OCI-LY1 (cell line): ENCODE results near the gene STAB1.
A peak's percentile ranks its signal among the peaks of the same experiment; 100 is the strongest.

Experiments used
- H2AFZ ChIP-seq: fragments of 200-600 bp; sonication (generic), shearing (Covaris generic); 2 replicates; pipeline ENCODE4 v1.6.0; 2014; ENCODE audit warnings: antibody characterized with exemption, mild to moderate bottlenecking, low read length
- H3F3A ChIP-seq: fragments of 200-600 bp; sonication (generic), shearing (Covaris generic); 2 replicates; pipeline ENCODE4 v1.6.0; 2014; ENCODE audit warnings: mild to moderate bottlenecking, antibody characterized with exemption, low read length, moderate library complexity; ENCODE audit not compliant: insufficient read depth
- H3K27ac ChIP-seq: fragments of 200-600 bp; sonication (generic); 2 replicates; pipeline ENCODE4 v1.5.1; 2014; ENCODE audit warnings: low read length, mixed run types, mild to moderate bottlenecking, low read depth; ENCODE audit not compliant: poor library complexity, severe bottlenecking
- H3K27me3 ChIP-seq: fragments of 200-600 bp; sonication (generic); 2 replicates; pipeline ENCODE4 v1.6.0; 2014; ENCODE audit warnings: antibody characterized with exemption, mild to moderate bottlenecking, low read length, moderate library complexity; ENCODE audit not compliant: insufficient read depth
- H3K36me3 ChIP-seq: fragments of 200-600 bp; sonication (generic); 2 replicates; pipeline ENCODE4 v1.6.1; 2014; ENCODE audit warnings: mild to moderate bottlenecking, antibody characterized with exemption, low read length, moderate library complexity, mixed read lengths; ENCODE audit not compliant: insufficient read depth
- H3K4me1 ChIP-seq: fragments of 200-600 bp; sonication (generic); 2 replicates; pipeline ENCODE4 v1.5.1; 2014; ENCODE audit warnings: mild to moderate bottlenecking, low read length, moderate library complexity; ENCODE audit not compliant: insufficient read depth, severe bottlenecking
- H3K4me2 ChIP-seq: fragments of 200-600 bp; sonication (generic), shearing (Covaris generic); 2 replicates; pipeline ENCODE4 v1.6.1; 2014; ENCODE audit warnings: low read length
- H3K4me3 ChIP-seq: fragments of 200-600 bp; sonication (generic); 2 replicates; pipeline ENCODE4 v1.5.1; 2014; ENCODE audit warnings: low read length, low read depth, mild to moderate bottlenecking, mixed read lengths; ENCODE audit not compliant: poor library complexity, severe bottlenecking
- H3K79me2 ChIP-seq: fragments of 200-600 bp; shearing (Covaris generic); 2 replicates; pipeline ENCODE4 v1.6.1; 2016; ENCODE audit warnings: mixed run types, low read length, mixed read lengths; ENCODE audit not compliant: insufficient read depth
- H3K9ac ChIP-seq: fragments of 200-600 bp; sonication (generic), shearing (Covaris generic); 2 replicates; pipeline ENCODE4 v1.6.1; 2014; ENCODE audit warnings: mild to moderate bottlenecking, low read length, mixed read lengths
- H3K9me2 ChIP-seq: fragments of 200-600 bp; sonication (generic), shearing (Covaris generic); 2 replicates; pipeline ENCODE4 v1.6.1; 2014; ENCODE audit warnings: low read depth, mild to moderate bottlenecking, low read length, mixed read lengths
- H3K9me3 ChIP-seq: fragments of 200-600 bp; shearing (Covaris generic); 2 replicates; pipeline ENCODE4 v1.6.1; 2014; ENCODE audit warnings: low read length, mixed read lengths
- H4K20me1 ChIP-seq: fragments of 200-600 bp; sonication (generic), shearing (Covaris generic); 2 replicates; pipeline ENCODE4 v1.6.0; 2016; ENCODE audit warnings: mild to moderate bottlenecking, low read length; ENCODE audit not compliant: insufficient read depth
- EZH2 ChIP-seq: fragments of 200-600 bp; sonication (generic), shearing (Covaris generic); IDR thresholded peaks from 2 replicates; pipeline ENCODE4 v1.8.0; 2017; ENCODE audit warnings: borderline replicate concordance, mixed run types, mild to moderate bottlenecking, antibody characterized with exemption, low read length, moderate library complexity, mixed read lengths
- TF ChIP-seq, protein P1 (sequence below): fragments of 200-600 bp; sonication (generic), shearing (Covaris generic); IDR thresholded peaks from 2 replicates; pipeline ENCODE4 v1.5.1; 2017; ENCODE audit warnings: mild to moderate bottlenecking, antibody characterized with exemption, low read length, moderate library complexity, mixed read lengths

Gene STAB1

GRCh38 chr3:52479877-52480575 is 15.1 kb upstream of the STAB1 start:
- Histone ChIP-seq H3K9ac (no peak overlapping the region), H3K36me3 (peaks cover 77% of the 10 kb centered on the region)
- TF ChIP-seq, protein P1, sequence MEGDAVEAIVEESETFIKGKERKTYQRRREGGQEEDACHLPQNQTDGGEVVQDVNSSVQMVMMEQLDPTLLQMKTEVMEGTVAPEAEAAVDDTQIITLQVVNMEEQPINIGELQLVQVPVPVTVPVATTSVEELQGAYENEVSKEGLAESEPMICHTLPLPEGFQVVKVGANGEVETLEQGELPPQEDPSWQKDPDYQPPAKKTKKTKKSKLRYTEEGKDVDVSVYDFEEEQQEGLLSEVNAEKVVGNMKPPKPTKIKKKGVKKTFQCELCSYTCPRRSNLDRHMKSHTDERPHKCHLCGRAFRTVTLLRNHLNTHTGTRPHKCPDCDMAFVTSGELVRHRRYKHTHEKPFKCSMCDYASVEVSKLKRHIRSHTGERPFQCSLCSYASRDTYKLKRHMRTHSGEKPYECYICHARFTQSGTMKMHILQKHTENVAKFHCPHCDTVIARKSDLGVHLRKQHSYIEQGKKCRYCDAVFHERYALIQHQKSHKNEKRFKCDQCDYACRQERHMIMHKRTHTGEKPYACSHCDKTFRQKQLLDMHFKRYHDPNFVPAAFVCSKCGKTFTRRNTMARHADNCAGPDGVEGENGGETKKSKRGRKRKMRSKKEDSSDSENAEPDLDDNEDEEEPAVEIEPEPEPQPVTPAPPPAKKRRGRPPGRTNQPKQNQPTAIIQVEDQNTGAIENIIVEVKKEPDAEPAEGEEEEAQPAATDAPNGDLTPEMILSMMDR: no peak
- TF ChIP-seq EZH2: no peak

GRCh38 chr3:52480768-52481715 is 14.1 kb upstream of the STAB1 start:
- TF ChIP-seq, protein P1: no peak
- no peak for TF ChIP-seq EZH2
- H3K36me3 ChIP-seq: peaks cover 69% of the 10 kb centered on the region

More at GRCh38 chr3:52479877-52480575, 15.1 kb upstream of the STAB1 start:
- H3K4me1 ChIP-seq: no peaks in the 10 kb centered on the region
- no peaks in the 10 kb centered on the region for H3K79me2 ChIP-seq
- H2AFZ ChIP-seq: no peak overlapping the region
- H3K9me2 ChIP-seq: no peaks in the 10 kb centered on the region
- H3K4me2 ChIP-seq: no peak overlapping the region
- no peak overlapping the region for H3K4me3 ChIP-seq
- H4K20me1 ChIP-seq: no peaks in the 10 kb centered on the region
- H3K27ac ChIP-seq: no peak overlapping the region
- H3K27me3 ChIP-seq: no peaks in the 10 kb centered on the region
- no peaks in the 10 kb centered on the region for H3F3A ChIP-seq
- H3K9me3 ChIP-seq: no peaks in the 10 kb centered on the region

GRCh38 chr3:52481819-52482521 is 13.2 kb upstream of the STAB1 start:
- H3K4me1 ChIP-seq: no peaks in the 10 kb centered on the region
- no peaks in the 10 kb centered on the region for H3F3A ChIP-seq
- no peak overlapping the region for H2AFZ ChIP-seq
- peaks cover 68% of the 10 kb centered on the region for H3K36me3 ChIP-seq
- H3K9me3 ChIP-seq: no peaks in the 10 kb centered on the region
- no peaks in the 10 kb centered on the region for H3K79me2 ChIP-seq
- no peaks in the 10 kb centered on the region for H4K20me1 ChIP-seq
- no peak overlapping the region for H3K9ac ChIP-seq
- TF ChIP-seq EZH2: no peak
- TF ChIP-seq, protein P1: peak; percentile 53
- no peaks in the 10 kb centered on the region for H3K9me2 ChIP-seq
- H3K4me3 ChIP-seq: no peak overlapping the region
- H3K27me3 ChIP-seq: no peaks in the 10 kb centered on the region
- H3K4me2 ChIP-seq: no peak overlapping the region
- H3K27ac ChIP-seq: no peak overlapping the region

More at GRCh38 chr3:52480768-52481715, 14.1 kb upstream of the STAB1 start:
- Histone ChIP-seq H3K4me3 (no peak overlapping the region), H3K79me2 (no peaks in the 10 kb centered on the region), H3K9ac (no peak overlapping the region), H4K20me1 (no peaks in the 10 kb centered on the region), H3K4me1 (no peaks in the 10 kb centered on the region), H3K9me2 (no peaks in the 10 kb centered on the region), H3K27me3 (no peaks in the 10 kb centered on the region), H3K4me2 (no peak overlapping the region), H2AFZ (no peak overlapping the region), H3K9me3 (no peaks in the 10 kb centered on the region), H3F3A (no peaks in the 10 kb centered on the region), H3K27ac (no peak overlapping the region)
